Measurements from ENCODE around the gene STXBP4.
"Not testable (repeated sequence)": the region's sequence is repeated elsewhere in the genome, so short reads cannot be mapped to it uniquely, and the experiment has no call there.

STXBP4 gene

GRCh38 chr17:55069983-55070529, 101.5 kb downstream of the STXBP4 start:
- TF ChIP-seq CTCF (IDR thresholded peaks at IDR 0.05; ENCODE audit: insufficient read depth, low read depth, low read length, missing control alignments), result no peak
- H3K4me3 ChIP-seq (ENCODE audit: low read length), result no peak overlapping the region

GRCh38 chr17:55072898-55073297, 104.3 kb downstream of the STXBP4 start:
- DNase-seq (ENCODE audit: low read depth), result no peak
- no peak for TF ChIP-seq CTCF (IDR thresholded peaks at IDR 0.05; ENCODE audit: insufficient read depth, low read depth, low read length, missing control alignments)
- H3K4me3 ChIP-seq (ENCODE audit: low read length), result no peak overlapping the region

More at GRCh38 chr17:55069983-55070529, 101.5 kb downstream of the STXBP4 start:
- DNase-seq (ENCODE audit: low read depth), result no peak

GRCh38 chr17:55073467-55073866, 104.9 kb downstream of the STXBP4 start:
- not testable (repeated sequence) for DNase-seq (ENCODE audit: low read depth); H3K4me3 ChIP-seq (ENCODE audit: low read length)

GRCh38 chr17:55081559-55081958, 113.0 kb downstream of the STXBP4 start:
- no peak for TF ChIP-seq CTCF (IDR thresholded peaks at IDR 0.05; ENCODE audit: insufficient read depth, low read depth, low read length, missing control alignments)
- no peak for DNase-seq (ENCODE audit: low read depth)
- H3K4me3 ChIP-seq (ENCODE audit: low read length), result no peak overlapping the region

- no peak for TF ChIP-seq CTCF (IDR thresholded peaks at IDR 0.05; ENCODE audit: insufficient read depth, low read depth, low read length, missing control alignments)
- DNase-seq (ENCODE audit: low read depth), result peak; percentile 74
- no peak overlapping the region for H3K4me3 ChIP-seq (ENCODE audit: low read length)
Observed at GRCh38 chr17:55086635-55087058, 118.1 kb downstream of the STXBP4 start.

GRCh38 chr17:55089256-55089655, 120.7 kb downstream of the STXBP4 start:
- no peak overlapping the region for H3K4me3 ChIP-seq (ENCODE audit: low read length)
- no peak for DNase-seq (ENCODE audit: low read depth)
- no peak for TF ChIP-seq CTCF (IDR thresholded peaks at IDR 0.05; ENCODE audit: insufficient read depth, low read depth, low read length, missing control alignments)

- TF ChIP-seq CTCF (IDR thresholded peaks at IDR 0.05; ENCODE audit: insufficient read depth, low read depth, low read length, missing control alignments), result no peak
- peak; percentile 36 for DNase-seq (ENCODE audit: low read depth)
- H3K4me3 ChIP-seq (ENCODE audit: low read length), result no peak overlapping the region
Observed at GRCh38 chr17:55090079-55090492, 121.5 kb downstream of the STXBP4 start.

Data from epithelial cell of esophagus (primary cell).